Measurements from ENCODE around the gene MTERF1. TPM values are rescaled to one million over a fixed set of nuclear protein-coding genes. Genes with fewer than 3 reads are reported as not detected.

Gene MTERF1
- total RNA-seq (2011; cell fraction: chromatin; rRNA removed; ENCODE audit: low replicate concordance) = 18.9 and 61.8 TPM in 2 replicates
- 7.5 and 11.4 TPM in 2 replicates for total RNA-seq (2011; cell fraction: nucleolus; rRNA removed)
- 31.2 and 51.5 TPM in 2 replicates for total RNA-seq (2011; cell fraction: nucleoplasm; rRNA removed)
- total RNA-seq (2014; rRNA removed) = 14.0 and 15.7 TPM in 2 replicates
- total RNA-seq (2014; rRNA removed; fragmentation: Illumina TruSeq; extraction: Trizol) = 29.1 and 31.3 TPM in 2 replicates
- 25.0 and 27.6 TPM in 2 replicates for total RNA-seq (2015; rRNA removed; fragmentation: Illumina TruSeq; extraction: Trizol)
- total RNA-seq (2021) = 19.0 and 19.3 TPM in 2 replicates
- 17.3 and 35.9 TPM in 2 replicates for polyA plus RNA-seq (2011; rRNA removed)
- polyA plus RNA-seq (2011; cell fraction: cytosol; rRNA removed) = 2.0 and 6.7 TPM in 2 replicates
- 10.4 and 11.5 TPM in 2 replicates for polyA plus RNA-seq (2011; cell fraction: nucleus; rRNA removed)
- polyA plus RNA-seq (2012) = 13.5 and 16.1 TPM in 2 replicates
- 23.0 and 30.3 TPM in 2 replicates for polyA plus RNA-seq (2014; fragmentation: Illumina TruSeq; extraction: Trizol)
- polyA plus RNA-seq (2014; fragmentation: Nextera tagmentation; extraction: Ambion mirVana) = 10 to 100 TPM; 45.8 to 49.2 TPM
- polyA plus RNA-seq (2014; rRNA removed) = 22.4 and 23.0 TPM in 2 replicates
- 33.4 and 42.8 TPM in 2 replicates for polyA minus RNA-seq (2011; rRNA and poly(A)+ RNA removed)
- polyA minus RNA-seq (2011; cell fraction: cytosol; rRNA and poly(A)+ RNA removed) = 1.7 and 7.3 TPM in 2 replicates
- polyA minus RNA-seq (2011; cell fraction: nucleus; rRNA and poly(A)+ RNA removed) = 20.6 and 28.9 TPM in 2 replicates
- Bru-seq, nascent RNA = percentile 97 among the genes with signal in this experiment
- BruChase-seq, experiment 1, labeled RNA remaining after a 2-hour chase = percentile 96 among the genes with signal in this experiment
- BruChase-seq, experiment 2, labeled RNA remaining after a 6-hour chase = percentile 93 among the genes with signal in this experiment
- long read RNA-seq, experiment 1, transcript MTERF1-202 (4 exons, 1,639 nt) = minor isoform, 7 of 66 reads
- long read RNA-seq, experiment 1, transcript MTERF1-201 (3 exons, 1,997 nt) = major isoform, 33 of 66 reads
- long read RNA-seq, experiment 1, partial matches to known transcripts = 1 of 66 reads
- long read RNA-seq, experiment 1, other reads (novel, unspliced or antisense) = 16 of 66 reads
- long read RNA-seq, experiment 2, partial matches to known transcripts = 0 of 10 reads
- long read RNA-seq, experiment 2, other reads (novel, unspliced or antisense) = 5 of 10 reads
- long read RNA-seq, experiment 3, transcript MTERF1-201 (3 exons, 1,997 nt) = major isoform, 17 of 31 reads
- long read RNA-seq, experiment 3, partial matches to known transcripts = 0 of 31 reads
- long read RNA-seq, experiment 3, other reads (novel, unspliced or antisense) = 10 of 31 reads

- Histone ChIP-seq H3K27me3 (ENCODE audit: control insufficient read depth in 2 of 2, insufficient read depth in 2 of 2, low read length in 2 of 2) (no peaks in the 10 kb centered on the region), H3K36me3 (ENCODE audit: control insufficient read depth, insufficient read depth, low read length) (peaks cover 22% of the 10 kb centered on the region; the same call in 2 of the 3 replicates), H3K9ac (ENCODE audit: insufficient read depth in 1 of 2, low read depth in 2 of 2, low read length in 2 of 2) (peak within 1 kb of the TSS; percentile 87 to 89), H3K4me3 (peak within 1 kb of the TSS; percentile 83), H4K20me1 (replicated peaks; ENCODE audit: control insufficient read depth, insufficient read depth, low read length) (no peaks in the 10 kb centered on the region), H3K79me2 (ENCODE audit: control insufficient read depth, insufficient read depth, low read length) (peaks cover 23% of the 10 kb centered on the region), H3K9me3 (replicated peaks; ENCODE audit: control insufficient read depth, insufficient read depth, low read depth, low read length) (peaks cover 5% of the 10 kb centered on the region), H3K27ac (ENCODE audit: extremely low read depth, low read depth, low read length) (peak within 1 kb of the TSS; percentile 79), H3K4me1 (replicated peaks in 1 of 2; ENCODE audit: control insufficient read depth in 2 of 2, insufficient read depth in 2 of 2, low read length in 2 of 2) (peaks cover 0 to 4% of the 10 kb centered on the region in 2 experiments; a peak in 2 of 5 replicates), H2AFZ (ENCODE audit: low read depth, low read length) (peak within 1 kb of the TSS; percentile 97), H3K4me2 (ENCODE audit: insufficient read depth, low read length) (peak within 1 kb of the TSS; percentile 96), H3K9me1 (ENCODE audit: control insufficient read depth, insufficient read depth, low read length) (no peaks in the 10 kb centered on the region)
- intact Hi-C loops (cut with micrococcal nuclease) (loop anchor here (1.0 to 10.0 kb wide), 10 partner anchors 62 to 1164 kb away; partner anchors contain the start of genes AKAP9, ANKIB1, CYP51A1 and GATAD1), in situ Hi-C loops (cut with MboI) (no loop called here)
- peak; percentile 98 for ATAC-seq
- 30% methylated on average over 43 of the region's 43 CpGs for WGBS (ENCODE audit: insufficient coverage, low coverage, missing lambda C conversion rate)
- peak; percentile 88 to 98 (median 90) for DNase-seq (ENCODE audit: extremely low read depth in 1 of 4, low spot score in 3 of 4)
- POLR2A ChIA-PET = interaction anchor here (0.5 to 1.4 kb wide), 11 partner anchors 9 to 1167 kb away, joined by 3 to 5 read pairs (median 3); no protein-coding TSS in a partner anchor
- BruUV-seq (replicated peaks) = no TSS peak
- peak; percentile 94 for FAIRE-seq
- CTCF ChIA-PET (ENCODE audit: low intra/inter-chr PET ratio) = interaction anchor here (0.7 to 1.9 kb wide), 6 partner anchors 60 to 580 kb away, joined by 3 to 15 read pairs (median 4); partner anchors contain the start of genes AKAP9 and GATAD1
- no peak for TF ChIP-seq CEBPB (tag; IDR thresholded peaks at IDR 0.05)
- no peak for TF ChIP-seq COPS2 (conservative IDR thresholded peaks at IDR 0.05)
- TF ChIP-seq LEF1 (IDR thresholded peaks at IDR 0.05) = no peak
- TF ChIP-seq NFYB (IDR thresholded peaks at IDR 0.05; ENCODE audit: extremely low read depth, insufficient read length) = no peak
- TF ChIP-seq KAT8 (IDR thresholded peaks at IDR 0.05; ENCODE audit: low read depth) = no peak
- no peak for TF ChIP-seq RFX7 (CRISPR knock-in tag; IDR thresholded peaks at IDR 0.05)
- TF ChIP-seq NR2C2 (CRISPR knock-in tag; IDR thresholded peaks at IDR 0.05) = no peak
- peak; percentile 93 for TF ChIP-seq NR2C2 (tag; IDR thresholded peaks at IDR 0.05)
- no peak for TF ChIP-seq ZEB2 (IDR thresholded peaks at IDR 0.05)
- TF ChIP-seq CBFB (CRISPR knock-in tag; IDR thresholded peaks at IDR 0.05) = no peak
- peak; percentile 79 to 90 for TF ChIP-seq MNT (conservative IDR thresholded peaks at IDR 0.05)
Observed at GRCh38 chr7:91880413-91881241, at the start of gene MTERF1. Gene MTERF1 (minus strand): TSS chr7:91880702. CDS start chr7:91880083, 619 bp downstream.

Measured in K562 (cell line).